Subcutaneous adipose tissue (tissue), 4 donors: ENCODE results near the gene INPP4B. TPM values are rescaled to one million over a fixed set of nuclear protein-coding genes. Genes with fewer than 3 reads are reported as not detected.

Experiments
- CTCF ChIP-seq: fragments of 450-650 bp; IDR thresholded peaks from one replicate; pipeline ENCODE4 v1.5.1; 2016; ENCODE audit warnings: low read depth, mild to moderate bottlenecking, control low read depth, antibody characterized with exemption, moderate library complexity
- total RNA-seq, 4 donors: library from RNA; depleted of rRNA; stranded (reverse); fragments of >200 nt; gene quantifications; one replicate each; pipeline ENCODE4 v1.1.0, GENCODE V29; 2016

Gene INPP4B
- total RNA-seq, 4 donors from 2014 or later = 14.3 to 28.1 (median 24.6) TPM

- TF ChIP-seq CTCF = no peak
Observed at GRCh38 chr4:142813388-142813787, 32.7 kb downstream of the INPP4B start.

- TF ChIP-seq CTCF = no peak
Observed at GRCh38 chr4:142812091-142812490, 34.0 kb downstream of the INPP4B start.

DNA sequence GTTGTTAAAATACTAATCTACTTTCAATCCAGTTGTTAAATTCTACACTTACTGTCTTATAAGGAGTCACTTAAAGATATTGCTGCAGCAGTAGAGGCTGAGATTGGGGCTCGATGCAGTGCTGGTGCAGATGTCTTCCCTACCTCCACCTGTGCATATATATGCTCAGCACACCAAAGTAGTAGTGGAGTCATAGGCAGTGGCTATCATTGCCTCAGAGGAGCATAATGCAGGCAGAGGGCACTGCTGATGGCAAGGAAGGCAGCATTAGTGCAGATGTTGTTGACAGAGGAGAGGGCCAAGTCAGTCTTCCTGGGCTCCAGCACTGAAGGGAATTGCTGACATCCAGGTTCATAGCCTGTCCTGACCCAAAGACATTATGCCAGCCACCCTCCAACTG lies 35.1 kb downstream of the INPP4B start:
- no peak for TF ChIP-seq CTCF

GRCh38 chr4:142809559-142809958 lies 36.5 kb downstream of the INPP4B start:
- TF ChIP-seq CTCF = no peak

DNA sequence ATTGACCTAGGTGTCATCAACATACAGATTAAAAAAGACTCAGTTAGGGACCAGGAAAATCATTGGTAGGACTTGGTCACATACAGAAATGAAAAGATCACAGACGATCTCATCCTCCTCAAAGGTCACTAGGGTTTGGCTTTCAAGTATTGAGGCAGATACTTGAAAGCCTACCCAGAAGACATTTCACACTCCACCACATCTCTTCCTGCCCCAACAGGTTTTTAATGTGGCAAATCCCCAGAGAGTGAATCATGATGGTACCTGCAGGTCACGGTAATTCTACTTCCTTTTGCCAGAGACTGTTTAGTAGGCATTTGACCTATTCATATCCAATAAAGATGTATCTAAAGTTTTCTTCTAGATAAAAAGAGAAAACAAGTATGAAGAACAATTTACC lies 44.1 kb downstream of the INPP4B start:
- TF ChIP-seq CTCF = no peak

DNA sequence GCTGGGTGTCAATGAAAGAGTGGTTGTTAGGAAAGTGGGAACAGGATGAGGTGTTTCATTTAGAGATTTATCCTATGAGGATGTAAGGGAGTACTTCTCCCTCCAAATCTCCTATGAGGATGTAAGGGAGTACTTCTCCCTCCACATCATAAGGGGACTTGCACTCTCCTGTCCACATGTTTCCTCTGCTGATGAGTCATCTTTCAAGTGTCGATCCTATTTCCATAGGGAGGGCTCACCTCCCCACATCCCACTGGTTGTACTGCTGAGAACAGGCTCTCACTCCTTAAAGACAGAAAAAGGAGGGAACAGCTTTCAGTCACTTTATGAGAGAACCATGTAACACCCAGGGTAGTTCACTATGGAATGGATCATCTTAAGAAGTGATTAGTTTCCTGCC lies 65.0 kb downstream of the INPP4B start:
- TF ChIP-seq CTCF = no peak

DNA sequence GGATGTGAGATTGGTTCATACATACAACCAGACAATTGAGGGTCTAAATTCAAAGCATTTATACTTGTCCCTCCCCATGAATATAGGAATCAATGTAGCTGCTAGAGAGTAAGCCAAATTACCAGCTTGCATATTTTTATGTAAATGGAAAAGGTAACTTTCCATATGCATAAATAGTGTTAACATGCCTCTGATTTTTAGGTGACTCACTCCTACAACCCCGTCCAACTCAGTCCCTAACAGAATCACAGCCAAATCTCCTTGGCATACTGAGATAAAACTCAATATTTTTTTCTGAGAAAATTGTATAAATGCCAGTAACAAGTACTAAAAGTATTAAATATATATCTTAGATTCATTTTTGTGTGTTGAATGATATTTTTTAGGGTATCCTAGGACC lies 67.2 kb downstream of the INPP4B start:
- no peak for TF ChIP-seq CTCF
